HEK293 (cell line): ENCODE measurements around the gene RASGEF1B.

Experiments
- CTCF ChIA-PET: fragments of 350-600 bp; formaldehyde crosslinking; extraction: SDS; loops from one replicate; lab custom pipeline; 2021; ENCODE audit warnings: antibody characterized with exemption; lab: Yijun Ruan, JAX
- POLR2A ChIA-PET: fragments of 300-600 bp; formaldehyde crosslinking; extraction: SDS; loops from one replicate; lab custom pipeline; 2020; ENCODE audit warnings: antibody characterized with exemption, inconsistent platforms; lab: Yijun Ruan, JAX
- H3K27ac ChIP-seq: fragments of 200-500 bp; sonication (Bioruptor generic); 2 replicates; pipeline ENCODE4 v1.5.1; 2014; ENCODE audit warnings: low read depth, low read length, control low read depth, inconsistent platforms; ENCODE audit errors: extremely low read depth
- H3K36me3 ChIP-seq, 2 experiments: fragments of 200-500 bp in 1 of 2; sonication (Bioruptor generic) in 1 of 2; 1 replicate in 1 of 2; 2 replicates in 1 of 2; pipeline ENCODE4 v1.5.1; 2014 to 2017; ENCODE audit warnings: inconsistent platforms in 2 of 2, low read length in 2 of 2; ENCODE audit not compliant: control insufficient read depth in 2 of 2, insufficient read depth in 1 of 2
- H3K4me1 ChIP-seq: fragments of 200-500 bp; sonication (Bioruptor generic); 2 replicates; pipeline ENCODE4 v1.5.1; 2014; ENCODE audit warnings: mild to moderate bottlenecking, low read length, inconsistent platforms; ENCODE audit not compliant: control insufficient read depth, insufficient read depth
- H3K4me3 ChIP-seq: 2 replicates; pipeline ENCODE4 v1.5.1; 2011; ENCODE audit warnings: low read depth, mild to moderate bottlenecking, control low read depth, low read length, moderate library complexity
- H3K9me3 ChIP-seq: fragments of 200-500 bp; sonication (Bioruptor generic); 2 replicates; pipeline ENCODE4 v1.5.1; 2014; ENCODE audit warnings: low read depth, low read length, inconsistent platforms; ENCODE audit not compliant: control insufficient read depth, insufficient read depth
- PATZ1 ChIP-seq: fragments of 450-650 bp; formaldehyde crosslinking; IDR thresholded peaks from 2 replicates; pipeline ENCODE4 v1.5.1; 2016; ENCODE audit warnings: missing biosample characterization, missing genetic modification characterization
- PRDM2 ChIP-seq: fragments of 450-650 bp; formaldehyde crosslinking; IDR thresholded peaks from 2 replicates; pipeline ENCODE4 v1.5.1; 2016; ENCODE audit warnings: missing biosample characterization, missing genetic modification characterization, borderline replicate concordance
- SP7 ChIP-seq: fragments of 450-650 bp; formaldehyde crosslinking; IDR thresholded peaks from 2 replicates; pipeline ENCODE4 v1.5.1; 2016; ENCODE audit warnings: missing biosample characterization, missing genetic modification characterization
- WT1 ChIP-seq: fragments of 450-650 bp; formaldehyde crosslinking; IDR thresholded peaks from 2 replicates; pipeline ENCODE4 v1.5.1; 2016; ENCODE audit warnings: missing biosample characterization, missing genetic modification characterization
- ZBTB21 ChIP-seq: fragments of 450-650 bp; formaldehyde crosslinking; IDR thresholded peaks from 2 replicates; pipeline ENCODE4 v1.5.1; 2017; ENCODE audit warnings: missing biosample characterization, missing genetic modification characterization
- ZEB2 ChIP-seq: fragments of 450-650 bp; formaldehyde crosslinking; IDR thresholded peaks from 2 replicates; pipeline ENCODE4 v1.5.1; 2016; ENCODE audit warnings: missing biosample characterization, missing genetic modification characterization
- ZNF157 ChIP-seq: fragments of 450-650 bp; formaldehyde crosslinking; IDR thresholded peaks from 2 replicates; pipeline ENCODE4 v1.5.1; 2016; ENCODE audit warnings: missing biosample characterization, missing genetic modification characterization
- ZNF175 ChIP-seq: fragments of 450-650 bp; formaldehyde crosslinking; IDR thresholded peaks from 2 replicates; pipeline ENCODE4 v1.5.1; 2016; ENCODE audit warnings: missing biosample characterization, missing genetic modification characterization
- ZNF510 ChIP-seq: fragments of 450-650 bp; formaldehyde crosslinking; IDR thresholded peaks from 2 replicates; pipeline ENCODE4 v1.5.1; 2018; ENCODE audit warnings: mild to moderate bottlenecking, missing genetic modification characterization, missing biosample characterization; ENCODE audit not compliant: insufficient replicate concordance
- ZNF596 ChIP-seq: fragments of 450-650 bp; IDR thresholded peaks from 2 replicates; pipeline ENCODE4 v1.5.0; 2018; ENCODE audit warnings: missing biosample characterization, mild to moderate bottlenecking, missing genetic modification characterization, moderate library complexity
- ZNF626 ChIP-seq: fragments of 450-650 bp; sonication (Bioruptor Pico); formaldehyde crosslinking; IDR thresholded peaks from 2 replicates; pipeline ENCODE4 v1.5.1; 2018; ENCODE audit warnings: missing biosample characterization, missing genetic modification characterization, inconsistent platforms
- ZNF707 ChIP-seq: fragments of 450-650 bp; formaldehyde crosslinking; IDR thresholded peaks from 2 replicates; pipeline ENCODE4 v1.5.1; 2016; ENCODE audit warnings: missing biosample characterization, missing genetic modification characterization
- ZNF777 ChIP-seq: fragments of 450-650 bp; formaldehyde crosslinking; IDR thresholded peaks from 2 replicates; pipeline ENCODE4 v1.5.1; 2017; ENCODE audit warnings: missing biosample characterization, missing genetic modification characterization, borderline replicate concordance
- ZNF785 ChIP-seq: fragments of 450-650 bp; formaldehyde crosslinking; IDR thresholded peaks from 2 replicates; pipeline ENCODE4 v1.5.1; 2016; ENCODE audit warnings: missing biosample characterization, missing genetic modification characterization
- ZSCAN23 ChIP-seq: fragments of 450-650 bp; formaldehyde crosslinking; IDR thresholded peaks from 2 replicates; pipeline ENCODE4 v1.5.1; 2016; ENCODE audit warnings: missing biosample characterization, missing genetic modification characterization
- TF ChIP-seq, protein P1 (sequence below): fragments of 450-650 bp; formaldehyde crosslinking; IDR thresholded peaks from 2 replicates; pipeline ENCODE4 v1.5.1; 2016; ENCODE audit warnings: missing biosample characterization, missing genetic modification characterization

The RASGEF1B gene

DNA sequence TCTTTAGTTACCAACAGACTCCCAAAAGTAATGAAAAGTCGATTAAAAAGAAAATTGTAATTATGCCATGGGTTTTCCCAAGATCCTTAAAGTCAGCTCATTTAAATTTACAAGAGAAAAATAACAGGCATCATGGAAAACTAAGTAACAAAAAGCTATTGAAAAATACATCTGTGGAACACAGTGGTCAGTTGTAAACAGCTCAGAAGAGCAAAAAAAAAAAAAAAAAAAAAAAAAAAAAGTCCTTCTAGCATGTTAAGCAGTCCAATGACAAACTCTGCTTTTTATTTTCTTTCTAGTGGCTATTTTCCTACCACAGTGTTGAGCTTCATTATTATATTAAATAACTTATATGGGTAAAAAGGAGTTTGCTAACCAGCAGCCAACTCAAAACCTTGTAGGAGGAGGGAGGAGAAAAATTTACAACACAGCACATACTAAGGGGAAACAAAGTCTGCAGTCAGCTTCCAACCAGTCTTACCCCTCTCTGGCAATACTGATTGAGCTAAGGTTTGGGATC is 44.9 kb downstream of the RASGEF1B start:
- ChIA-PET POLR2A (no interaction called here), CTCF (interaction anchor here (0.9 kb wide), 1 partner anchor 841 kb away, joined by 3 read pairs; no protein-coding TSS in a partner anchor)
- no peaks in the 10 kb centered on the region for H3K4me1 ChIP-seq
- H3K4me3 ChIP-seq: no peak overlapping the region
- TF ChIP-seq ZNF777: no peak
- no peak for TF ChIP-seq ZNF785 (tag by site-specific recombination)
- TF ChIP-seq PRDM2 (tag by site-specific recombination): no peak
- no peak for TF ChIP-seq ZNF510 (tag by site-specific recombination)
- TF ChIP-seq ZBTB21 (tag by site-specific recombination): no peak
- TF ChIP-seq ZNF707 (tag by site-specific recombination): no peak
- TF ChIP-seq ZSCAN23 (tag by site-specific recombination): no peak
- TF ChIP-seq, protein P1, sequence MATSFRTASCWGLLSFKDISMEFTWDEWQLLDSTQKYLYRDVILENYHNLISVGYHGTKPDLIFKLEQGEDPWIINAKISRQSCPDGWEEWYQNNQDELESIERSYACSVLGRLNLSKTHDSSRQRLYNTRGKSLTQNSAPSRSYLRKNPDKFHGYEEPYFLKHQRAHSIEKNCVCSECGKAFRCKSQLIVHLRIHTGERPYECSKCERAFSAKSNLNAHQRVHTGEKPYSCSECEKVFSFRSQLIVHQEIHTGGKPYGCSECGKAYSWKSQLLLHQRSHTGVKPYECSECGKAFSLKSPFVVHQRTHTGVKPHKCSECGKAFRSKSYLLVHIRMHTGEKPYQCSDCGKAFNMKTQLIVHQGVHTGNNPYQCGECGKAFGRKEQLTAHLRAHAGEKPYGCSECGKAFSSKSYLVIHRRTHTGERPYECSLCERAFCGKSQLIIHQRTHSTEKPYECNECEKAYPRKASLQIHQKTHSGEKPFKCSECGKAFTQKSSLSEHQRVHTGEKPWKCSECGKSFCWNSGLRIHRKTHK: no peak
- TF ChIP-seq ZNF175 (tag by site-specific recombination): no peak
- no peak for TF ChIP-seq PATZ1 (tag by site-specific recombination)
- no peak for TF ChIP-seq ZEB2 (tag by site-specific recombination)
- TF ChIP-seq WT1 (tag by site-specific recombination): no peak
- no peak for TF ChIP-seq SP7 (tag by site-specific recombination)
- TF ChIP-seq ZNF596: no peak
- TF ChIP-seq ZNF626 (tag by site-specific recombination): no peak
- no peak for TF ChIP-seq ZNF157 (tag by site-specific recombination)
- H3K9me3 ChIP-seq: no peaks in the 10 kb centered on the region
- H3K27ac ChIP-seq: no peak overlapping the region
- H3K36me3 ChIP-seq: peaks cover under 1 to 51% of the 10 kb centered on the region in 2 experiments; a peak in 2 of 3 replicates
